ENCODE data around the gene SMAD6.

The SMAD6 gene

GRCh38 chr15:66830823-66831222, 128.8 kb downstream of the SMAD6 start:
- H3K27ac ChIP-seq (ENCODE audit: low read length): no peak overlapping the region

GRCh38 chr15:66831289-66831688, 129.3 kb downstream of the SMAD6 start:
- no peak overlapping the region for H3K27ac ChIP-seq (ENCODE audit: low read length)
- WGBS (ENCODE audit: insufficient coverage, insufficient read length): no CpG with 5 or more reads among the region's 4 CpGs
- no peaks in the 10 kb centered on the region for H3K36me3 ChIP-seq (ENCODE audit: control insufficient read depth, insufficient read depth, low read length)
- H3K27me3 ChIP-seq (ENCODE audit: control insufficient read depth, insufficient read depth, low read length): no peaks in the 10 kb centered on the region
- no peaks in the 10 kb centered on the region for H3K9me3 ChIP-seq (ENCODE audit: control insufficient read depth, insufficient read depth, low read length)
- no peak overlapping the region for H3K4me3 ChIP-seq (ENCODE audit: low read length)
- peaks cover 8% of the 10 kb centered on the region; the same call in 1 of the 2 replicates for H3K4me1 ChIP-seq (ENCODE audit: control insufficient read depth, insufficient read depth, low read length)
- no peak for DNase-seq (ENCODE audit: low read depth, low spot score)

More at GRCh38 chr15:66830823-66831222, 128.8 kb downstream of the SMAD6 start:
- Histone ChIP-seq H3K36me3 (ENCODE audit: control insufficient read depth, insufficient read depth, low read length) (no peaks in the 10 kb centered on the region), H3K4me1 (ENCODE audit: control insufficient read depth, insufficient read depth, low read length) (peaks cover 8% of the 10 kb centered on the region), H3K27me3 (ENCODE audit: control insufficient read depth, insufficient read depth, low read length) (no peaks in the 10 kb centered on the region), H3K9me3 (ENCODE audit: control insufficient read depth, insufficient read depth, low read length) (no peaks in the 10 kb centered on the region), H3K4me3 (ENCODE audit: low read length) (no peak overlapping the region)
- no peak for DNase-seq (ENCODE audit: low read depth, low spot score)
- no CpG with 5 or more reads among the region's 3 CpGs for WGBS (ENCODE audit: insufficient coverage, insufficient read length)

- H3K27ac ChIP-seq (ENCODE audit: low read length): no peak overlapping the region
- no peaks in the 10 kb centered on the region for H3K9me3 ChIP-seq (ENCODE audit: control insufficient read depth, insufficient read depth, low read length)
- DNase-seq (ENCODE audit: low read depth, low spot score): no peak
- no peaks in the 10 kb centered on the region for H3K36me3 ChIP-seq (ENCODE audit: control insufficient read depth, insufficient read depth, low read length)
- peaks cover 4% of the 10 kb centered on the region; the same call in 1 of the 2 replicates for H3K4me1 ChIP-seq (ENCODE audit: control insufficient read depth, insufficient read depth, low read length)
- no peaks in the 10 kb centered on the region for H3K27me3 ChIP-seq (ENCODE audit: control insufficient read depth, insufficient read depth, low read length)
- no peak overlapping the region for H3K4me3 ChIP-seq (ENCODE audit: low read length)
- 100% methylated on average over 2 of the region's 14 CpGs for WGBS (ENCODE audit: insufficient coverage, insufficient read length)
Observed at GRCh38 chr15:66831801-66832390, 129.9 kb downstream of the SMAD6 start.

Data from iPS DF 6.9 (cell line).